ENCODE measurements around the gene ATG7. TPM values are rescaled to one million over a fixed set of nuclear protein-coding genes. Genes with fewer than 3 reads are reported as not detected.
"Not testable (repeated sequence)": the region's sequence is repeated elsewhere in the genome, so short reads cannot be mapped to it uniquely, and the experiment has no call there.

The ATG7 gene
- total RNA-seq, 4 donors from 2014 or later: 20.6 to 50.4 (median 39.9) TPM

- Histone ChIP-seq H3K36me3 (no peaks in the 10 kb centered on the region), H3K9me3 (no peaks in the 10 kb centered on the region), H3K27me3 (no peaks in the 10 kb centered on the region), H3K4me3 (no peak overlapping the region), H3K4me1 (peaks cover 9 to 19% (median 15%) of the 10 kb centered on the region in 4 donors), H3K27ac (replicated peaks in 1 of 4) (peak overlapping the region; percentile 48 to 65 (median 59))
- no peak for TF ChIP-seq POLR2AphosphoS5 (IDR thresholded peaks at IDR 0.05)
- TF ChIP-seq EP300 (IDR thresholded peaks at IDR 0.05): no peak
- no peak for TF ChIP-seq CTCF (IDR thresholded peaks at IDR 0.05)
- no peak for TF ChIP-seq POLR2A (IDR thresholded peaks at IDR 0.05; ENCODE audit: low read depth)
- WGBS: 60% methylated on average over 7 of the region's 7 CpGs
- intact Hi-C loops (cut with DNase I): no loop called here
- no peak for DNase-seq (ENCODE audit: extremely low spot score)
Observed at GRCh38 chr3:11523572-11524101, 251.4 kb downstream of the ATG7 start.

GRCh38 chr3:11526121-11526520 lies 253.9 kb downstream of the ATG7 start:
- H3K4me3 ChIP-seq; H3K27me3 ChIP-seq; intact Hi-C loops (cut with DNase I); H3K27ac ChIP-seq (replicated peaks in 1 of 4); H3K36me3 ChIP-seq; DNase-seq (ENCODE audit: extremely low spot score); H3K9me3 ChIP-seq: not testable (repeated sequence)
- 95% methylated on average over 5 of the region's 5 CpGs for WGBS
- peaks cover 9 to 34% (median 33%) of the 10 kb centered on the region in 4 donors for H3K4me1 ChIP-seq

- no peaks in the 10 kb centered on the region for H3K27me3 ChIP-seq
- TF ChIP-seq CTCF (IDR thresholded peaks at IDR 0.05) (no peak), POLR2AphosphoS5 (IDR thresholded peaks at IDR 0.05) (no peak), EP300 (IDR thresholded peaks at IDR 0.05) (no peak), POLR2A (IDR thresholded peaks at IDR 0.05; ENCODE audit: low read depth) (no peak)
- no peaks in the 10 kb centered on the region for H3K36me3 ChIP-seq
- no peak for DNase-seq (ENCODE audit: extremely low spot score)
- H3K27ac ChIP-seq (replicated peaks in 1 of 4): peak overlapping the region in 2 of 4 donors; percentile 5 to 36
- WGBS: 82% methylated on average over 4 of the region's 4 CpGs
- H3K4me3 ChIP-seq: no peak overlapping the region
- H3K4me1 ChIP-seq: peaks cover 4 to 36% (median 32%) of the 10 kb centered on the region in 4 donors
- H3K9me3 ChIP-seq: no peaks in the 10 kb centered on the region
- intact Hi-C loops (cut with DNase I): no loop called here
Observed at GRCh38 chr3:11529281-11529680, 257.1 kb downstream of the ATG7 start.

GRCh38 chr3:11530153-11530721 lies 258.0 kb downstream of the ATG7 start:
- intact Hi-C loops (cut with DNase I): loop anchor here (10.0 kb wide), 1 partner anchor 145 kb away; no protein-coding TSS in a partner anchor
- H3K27me3 ChIP-seq: no peaks in the 10 kb centered on the region
- no peak overlapping the region for H3K4me3 ChIP-seq
- 43% methylated on average over 10 of the region's 11 CpGs for WGBS
- peaks cover 7 to 38% (median 34%) of the 10 kb centered on the region in 4 donors for H3K4me1 ChIP-seq
- peak overlapping the region in 3 of 4 donors; percentile 5 to 41 (median 36) for H3K27ac ChIP-seq (replicated peaks in 1 of 4)
- TF ChIP-seq CTCF (IDR thresholded peaks at IDR 0.05) (peak in 1 of 3 experiments; percentile 20), POLR2AphosphoS5 (IDR thresholded peaks at IDR 0.05) (peak; percentile 31 to 53), EP300 (IDR thresholded peaks at IDR 0.05) (no peak), POLR2A (IDR thresholded peaks at IDR 0.05; ENCODE audit: low read depth) (no peak)
- no peak for DNase-seq (ENCODE audit: extremely low spot score)
- no peaks in the 10 kb centered on the region for H3K36me3 ChIP-seq
- H3K9me3 ChIP-seq: no peaks in the 10 kb centered on the region

- H3K27me3 ChIP-seq: no peaks in the 10 kb centered on the region
- no peak for DNase-seq (ENCODE audit: extremely low spot score)
- no peaks in the 10 kb centered on the region for H3K9me3 ChIP-seq
- TF ChIP-seq POLR2A (IDR thresholded peaks at IDR 0.05; ENCODE audit: low read depth) (no peak), POLR2AphosphoS5 (IDR thresholded peaks at IDR 0.05) (no peak), EP300 (IDR thresholded peaks at IDR 0.05) (no peak), CTCF (IDR thresholded peaks at IDR 0.05) (no peak)
- WGBS: 83% methylated on average over 8 of the region's 9 CpGs
- H3K4me3 ChIP-seq: no peak overlapping the region
- H3K4me1 ChIP-seq: peaks cover 7 to 38% (median 34%) of the 10 kb centered on the region in 4 donors
- intact Hi-C loops (cut with DNase I): loop anchor here (10.0 kb wide), 1 partner anchor 148 kb away; no protein-coding TSS in a partner anchor
- no peak overlapping the region for H3K27ac ChIP-seq (replicated peaks in 1 of 4)
- no peaks in the 10 kb centered on the region for H3K36me3 ChIP-seq
Observed at GRCh38 chr3:11532931-11533391, 260.8 kb downstream of the ATG7 start.
